PC-9 (cell line): ENCODE results near the gene COX14. TPM values are rescaled to one million over a fixed set of nuclear protein-coding genes. Genes with fewer than 3 reads are reported as not detected.

Experiments used
- BruUV-seq: library from RNA; stranded (reverse); fragments of 400-500 nt; replicated peaks from 2 replicates; lab custom pipeline; 2021; lab: Mats Ljungman, UMichigan
- CTCF ChIA-PET: fragments of 300-600 bp; sonication (Branson Sonifier 250); formaldehyde crosslinking; loops from one replicate; lab custom pipeline; 2022; ENCODE audit warnings: antibody characterized with exemption; lab: Charles Lee
- POLR2A ChIA-PET: fragments of 300-600 bp; sonication (Branson Sonifier 250); formaldehyde crosslinking; loops from one replicate; lab custom pipeline; 2022; ENCODE audit warnings: antibody characterized with exemption; ENCODE audit not compliant: unreplicated experiment; lab: Charles Lee
- DNase-seq, 2 experiments: peaks; one replicate each; pipeline versions ENCODE4 v3.0.0 to v3.0.0-alpha.2; 2015 to 2022; ENCODE audit warnings: mixed read lengths in 1 of 2
- H2AFZ ChIP-seq: fragments of 200-600 bp; sonication (generic); 2 replicates; pipeline ENCODE4 v1.8.1; 2017; ENCODE audit warnings: antibody characterized with exemption
- H3F3A ChIP-seq: fragments of 200-600 bp; sonication (generic); 2 replicates; pipeline ENCODE4 v1.8.1; 2017; ENCODE audit warnings: antibody characterized with exemption, mild to moderate bottlenecking, low read depth; ENCODE audit not compliant: insufficient read depth
- H3K27ac ChIP-seq: fragments of 200-600 bp; sonication (generic); 2 replicates; pipeline ENCODE4 v1.6.1; 2016; ENCODE audit warnings: mixed run types
- H3K27me3 ChIP-seq: fragments of 200-600 bp; sonication (generic); 2 replicates; pipeline ENCODE4 v1.6.1; 2016; ENCODE audit warnings: low read depth, mixed run types; ENCODE audit not compliant: insufficient read depth
- H3K36me3 ChIP-seq: fragments of 200-600 bp; sonication (generic); 2 replicates; pipeline ENCODE4 v1.6.1; 2016; ENCODE audit warnings: low read depth, mixed run types
- H3K4me1 ChIP-seq: fragments of 200-600 bp; sonication (generic); replicated peaks from 2 replicates; pipeline ENCODE4 v1.6.1; 2016; ENCODE audit warnings: mixed run types; ENCODE audit not compliant: insufficient read depth
- H3K4me2 ChIP-seq: fragments of 200-600 bp; sonication (generic); 2 replicates; pipeline ENCODE4 v1.6.1; 2017; ENCODE audit warnings: mixed run types
- H3K4me3 ChIP-seq: fragments of 200-600 bp; sonication (generic); 2 replicates; pipeline ENCODE4 v1.6.1; 2016; ENCODE audit warnings: mixed run types
- H3K79me2 ChIP-seq: fragments of 200-600 bp; sonication (generic); 2 replicates; pipeline ENCODE4 v1.6.1; 2017; ENCODE audit warnings: low read depth, mixed run types
- H3K9me2 ChIP-seq: fragments of 200-600 bp; sonication (generic); 2 replicates; pipeline ENCODE4 v1.8.1; 2017; ENCODE audit warnings: mild to moderate bottlenecking; ENCODE audit not compliant: insufficient read depth
- H3K9me3 ChIP-seq: fragments of 200-600 bp; sonication (generic); 2 replicates; pipeline ENCODE4 v1.8.1; 2016; ENCODE audit warnings: low read depth; ENCODE audit not compliant: insufficient read depth
- H4K20me1 ChIP-seq: fragments of 200-600 bp; sonication (generic); 2 replicates; pipeline ENCODE4 v1.8.1; 2017; ENCODE audit not compliant: insufficient read depth
- EZH2 ChIP-seq: fragments of 200-600 bp; sonication (generic); IDR thresholded peaks from 2 replicates; pipeline ENCODE4 v1.8.0; 2017; ENCODE audit warnings: antibody characterized with exemption, low read depth
- intact Hi-C: fragments of 100-400 bp; cut with micrococcal nuclease; formaldehyde crosslinking; loops from one replicate; pipeline ENCODE4 v1.10.0; 2022; ENCODE audit not compliant: unreplicated experiment
- total RNA-seq: library from RNA; stranded (reverse); gene quantifications from 2 replicates; pipeline ENCODE4 v1.2.3, GENCODE V29; 2021
- TF ChIP-seq, protein P1 (sequence below): fragments of 200-600 bp; sonication (generic); conservative IDR thresholded peaks from 2 replicates; pipeline ENCODE4 v1.6.1; 2017; ENCODE audit warnings: mixed run types, antibody characterized with exemption, mild to moderate bottlenecking, moderate library complexity

The COX14 gene
- total RNA-seq, 1 experiment from 2014 or later, result 53.9 TPM

DNA sequence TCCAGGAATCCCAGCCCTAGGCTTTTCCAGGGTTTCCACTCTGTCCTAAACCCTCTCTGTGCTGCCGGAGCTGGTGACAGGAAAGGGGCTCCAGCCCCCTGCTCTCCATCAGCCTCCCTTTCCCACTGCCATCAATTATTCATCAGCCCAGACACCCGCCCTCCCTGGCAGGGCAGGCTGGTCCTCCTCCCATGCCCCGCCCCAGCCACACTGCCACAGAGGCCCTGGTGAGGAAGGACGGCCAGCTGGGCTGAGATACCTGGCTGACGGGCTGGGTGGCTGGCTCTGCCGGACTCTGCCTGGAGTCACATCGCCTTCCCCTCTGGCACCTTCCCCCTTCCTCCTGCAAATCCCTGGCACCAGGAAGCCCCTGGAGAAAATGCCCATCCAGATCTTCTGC lies 38.8 kb upstream of the COX14 start:
- no peaks in the 10 kb centered on the region for H3K27me3 ChIP-seq
- H3K4me3 ChIP-seq, result no peak overlapping the region
- H3K4me1 ChIP-seq, result no peaks in the 10 kb centered on the region
- H3K4me2 ChIP-seq, result no peak overlapping the region
- CTCF ChIA-PET, result interaction anchor here (0.6 to 1.0 kb wide), 2 partner anchors 39 to 43 kb away, joined by 4 to 5 read pairs; partner anchors contain the start of gene COX14
- intact Hi-C loops, result no loop called here
- no peaks in the 10 kb centered on the region for H3K36me3 ChIP-seq
- no peak overlapping the region for H3K27ac ChIP-seq
- peak in 1 of 2 experiments; percentile 38 for DNase-seq
- H3K79me2 ChIP-seq, result no peaks in the 10 kb centered on the region
- TF ChIP-seq, protein P1, sequence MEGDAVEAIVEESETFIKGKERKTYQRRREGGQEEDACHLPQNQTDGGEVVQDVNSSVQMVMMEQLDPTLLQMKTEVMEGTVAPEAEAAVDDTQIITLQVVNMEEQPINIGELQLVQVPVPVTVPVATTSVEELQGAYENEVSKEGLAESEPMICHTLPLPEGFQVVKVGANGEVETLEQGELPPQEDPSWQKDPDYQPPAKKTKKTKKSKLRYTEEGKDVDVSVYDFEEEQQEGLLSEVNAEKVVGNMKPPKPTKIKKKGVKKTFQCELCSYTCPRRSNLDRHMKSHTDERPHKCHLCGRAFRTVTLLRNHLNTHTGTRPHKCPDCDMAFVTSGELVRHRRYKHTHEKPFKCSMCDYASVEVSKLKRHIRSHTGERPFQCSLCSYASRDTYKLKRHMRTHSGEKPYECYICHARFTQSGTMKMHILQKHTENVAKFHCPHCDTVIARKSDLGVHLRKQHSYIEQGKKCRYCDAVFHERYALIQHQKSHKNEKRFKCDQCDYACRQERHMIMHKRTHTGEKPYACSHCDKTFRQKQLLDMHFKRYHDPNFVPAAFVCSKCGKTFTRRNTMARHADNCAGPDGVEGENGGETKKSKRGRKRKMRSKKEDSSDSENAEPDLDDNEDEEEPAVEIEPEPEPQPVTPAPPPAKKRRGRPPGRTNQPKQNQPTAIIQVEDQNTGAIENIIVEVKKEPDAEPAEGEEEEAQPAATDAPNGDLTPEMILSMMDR, result no peak
- no peak for TF ChIP-seq EZH2
- H3K9me3 ChIP-seq, result no peaks in the 10 kb centered on the region
- no peaks in the 10 kb centered on the region for H3F3A ChIP-seq
- H3K9me2 ChIP-seq, result no peaks in the 10 kb centered on the region
- BruUV-seq, result no TSS peak
- no peaks in the 10 kb centered on the region for H4K20me1 ChIP-seq
- POLR2A ChIA-PET, result interaction anchor here (0.7 kb wide), 1 partner anchor 12 kb away, joined by 5 read pairs; no protein-coding TSS in a partner anchor
- no peak overlapping the region for H2AFZ ChIP-seq

DNA sequence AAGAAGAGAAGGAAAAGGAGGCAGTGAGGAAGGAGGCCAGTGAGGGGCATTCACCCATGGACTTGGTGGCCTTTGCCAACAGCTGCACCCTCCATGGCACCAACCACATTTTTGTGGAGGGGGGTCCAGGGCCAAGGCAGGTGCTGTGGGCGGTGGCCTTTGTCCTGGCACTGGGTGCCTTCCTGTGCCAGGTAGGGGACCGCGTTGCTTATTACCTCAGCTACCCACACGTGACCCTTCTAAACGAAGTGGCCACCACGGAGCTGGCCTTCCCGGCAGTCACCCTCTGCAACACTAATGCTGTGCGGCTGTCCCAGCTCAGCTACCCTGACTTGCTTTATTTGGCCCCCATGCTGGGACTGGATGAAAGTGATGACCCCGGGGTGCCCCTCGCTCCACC lies 38.3 kb upstream of the COX14 start:
- Histone ChIP-seq H3K4me2 (no peak overlapping the region), H3K79me2 (no peaks in the 10 kb centered on the region), H3F3A (no peaks in the 10 kb centered on the region), H3K4me3 (no peak overlapping the region), H3K4me1 (no peaks in the 10 kb centered on the region), H2AFZ (no peak overlapping the region), H3K36me3 (no peaks in the 10 kb centered on the region), H3K9me3 (no peaks in the 10 kb centered on the region), H3K9me2 (no peaks in the 10 kb centered on the region), H4K20me1 (no peaks in the 10 kb centered on the region), H3K27ac (no peak overlapping the region), H3K27me3 (no peaks in the 10 kb centered on the region)
- intact Hi-C loops, result no loop called here
- ChIA-PET CTCF (interaction anchor here (1.0 to 1.3 kb wide), 2 partner anchors 39 to 241 kb away, joined by 3 to 4 read pairs; partner anchors contain the start of gene COX14), POLR2A (no interaction called here)
- BruUV-seq, result no TSS peak
- DNase-seq, result no peak
- TF ChIP-seq, protein P1, result no peak
- no peak for TF ChIP-seq EZH2

- ChIA-PET CTCF (interaction anchor here (0.6 to 1.3 kb wide), 3 partner anchors 101 to 660 kb away, joined by 3 to 10 read pairs (median 4); no protein-coding TSS in a partner anchor), POLR2A (no interaction called here)
These were observed 36.9 kb upstream of the COX14 start for GRCh38 chr12:50074936-50075807.

More at GRCh38 chr12:50074936-50075807, 36.9 kb upstream of the COX14 start:
- H3K79me2 ChIP-seq, result no peaks in the 10 kb centered on the region
- peak; percentile 71 to 84 for DNase-seq
- no peaks in the 10 kb centered on the region for H4K20me1 ChIP-seq
- no peaks in the 10 kb centered on the region for H3K9me3 ChIP-seq
- intact Hi-C loops, result loop anchor here (1.0 to 5.0 kb wide), 3 partner anchors 100 to 1947 kb away; no protein-coding TSS in a partner anchor
- no TSS peak for BruUV-seq
- no peaks in the 10 kb centered on the region for H3K27me3 ChIP-seq
- no peak overlapping the region for H3K27ac ChIP-seq
- H3K36me3 ChIP-seq, result no peaks in the 10 kb centered on the region
- no peaks in the 10 kb centered on the region for H3K9me2 ChIP-seq
- no peak overlapping the region for H3K4me2 ChIP-seq
- no peaks in the 10 kb centered on the region for H3F3A ChIP-seq
- H2AFZ ChIP-seq, result no peak overlapping the region
- TF ChIP-seq, protein P1, result peak; percentile 91
- no peak for TF ChIP-seq EZH2
- H3K4me3 ChIP-seq, result no peak overlapping the region
- H3K4me1 ChIP-seq, result no peaks in the 10 kb centered on the region
